CD4-positive, alpha-beta T cell (primary cell): ENCODE measurements around the gene NOL12. TPM values are rescaled to one million over a fixed set of nuclear protein-coding genes. Genes with fewer than 3 reads are reported as not detected.

Experiments
- ATAC-seq: fragments of 200-7000 bp; cut with Tn5 transposase; one replicate; pipeline ENCODE4 v1.10.0; 2022; ENCODE audit warnings: mild to moderate bottlenecking; ENCODE audit not compliant: poor library complexity
- CTCF ChIA-PET: fragments of 350-600 bp; sonication (Branson Sonifier 250); formaldehyde crosslinking; loops from one replicate; lab custom pipeline; 2021; ENCODE audit warnings: antibody characterized with exemption, inconsistent platforms; lab: Charles Lee
- POLR2A ChIA-PET: fragments of 350-600 bp; sonication (Branson Sonifier 250); formaldehyde crosslinking; loops from one replicate; lab custom pipeline; 2021; ENCODE audit warnings: antibody characterized with exemption, inconsistent platforms; lab: Charles Lee
- DNase-seq, 14 experiments: peaks; one replicate each; pipeline ENCODE4 v3.0.0-alpha.2; 2013 to 2020; ENCODE audit warnings: mixed read lengths in 2 of 14
- H3K27ac ChIP-seq, 2 donors: one replicate each; pipeline versions ENCODE4 v1.5.1 to v1.7.0; 2013; ENCODE audit warnings: low read length in 2 of 2, low read depth in 1 of 2, mild to moderate bottlenecking in 1 of 2
- H3K27me3 ChIP-seq, 2 experiments: 1 replicate in 1 of 2; 2 replicates in 1 of 2; pipeline versions ENCODE4 v1.6.1 to v1.7.0; 2013; ENCODE audit warnings: low read length in 2 of 2, control low read depth in 1 of 2, mild to moderate bottlenecking in 1 of 2, moderate library complexity in 1 of 2; ENCODE audit not compliant: insufficient read depth in 2 of 2, control insufficient read depth in 1 of 2
- H3K36me3 ChIP-seq: one replicate; pipeline ENCODE4 v1.6.1; 2013; ENCODE audit warnings: low read length, control low read depth; ENCODE audit not compliant: insufficient read depth
- H3K4me1 ChIP-seq: one replicate; pipeline ENCODE4 v1.6.1; 2013; ENCODE audit warnings: low read length, control low read depth; ENCODE audit not compliant: insufficient read depth
- H3K4me3 ChIP-seq: one replicate; pipeline ENCODE4 v1.5.1; 2013; ENCODE audit warnings: mild to moderate bottlenecking, low read length, moderate library complexity
- H3K9me3 ChIP-seq, 2 experiments: 1 replicate in 1 of 2; 2 replicates in 1 of 2; pipeline versions ENCODE4 v1.6.1 to v1.7.0; 2013; ENCODE audit warnings: low read length in 2 of 2, mild to moderate bottlenecking in 2 of 2, control low read depth in 1 of 2, moderate library complexity in 1 of 2; ENCODE audit not compliant: control insufficient read depth in 1 of 2, insufficient read depth in 1 of 2
- H3K27ac Mint-ChIP-seq: one replicate; pipeline ENCODE4 v1.8.0; 2020; ENCODE audit warnings: mixed read lengths
- H3K27me3 Mint-ChIP-seq: one replicate; pipeline ENCODE4 v1.8.0; 2021; ENCODE audit warnings: mixed read lengths
- H3K36me3 Mint-ChIP-seq: one replicate; pipeline ENCODE4 v1.8.0; 2021; ENCODE audit warnings: low read depth, mixed read lengths
- H3K4me1 Mint-ChIP-seq: one replicate; pipeline ENCODE4 v1.8.0; 2021; ENCODE audit warnings: low read depth, mixed read lengths
- H3K4me3 Mint-ChIP-seq: one replicate; pipeline ENCODE4 v1.8.0; 2020; ENCODE audit warnings: mild to moderate bottlenecking, mixed read lengths
- H3K9me3 Mint-ChIP-seq: one replicate; pipeline ENCODE4 v1.8.0; 2020; ENCODE audit warnings: mixed read lengths
- intact Hi-C, 2 experiments: fragments of 100-400 bp; cut with DNase I in 1 of 2; cut with micrococcal nuclease in 1 of 2; formaldehyde crosslinking; loops; one replicate each; pipeline versions ENCODE4 v1.15.1 to v1.9.0; 2023 to 2025; cut with DNase I, micrococcal nuclease
- total RNA-seq, 174 experiments: library from RNA in 2 of 174; stranded (reverse) in 2 of 174; gene quantifications; one replicate each; pipeline ENCODE4 v1.2.3 and lab custom pipeline; 2021 to 2026
- TF ChIP-seq, protein P1 (sequence below): fragments of 200-600 bp; IDR thresholded peaks from one replicate; pipeline ENCODE4 v1.8.0; 2022; ENCODE audit warnings: antibody characterized with exemption, mild to moderate bottlenecking

Gene NOL12
- total RNA-seq, 2 experiments from 2014 or later, result 24.3 to 26.2 TPM

DNA sequence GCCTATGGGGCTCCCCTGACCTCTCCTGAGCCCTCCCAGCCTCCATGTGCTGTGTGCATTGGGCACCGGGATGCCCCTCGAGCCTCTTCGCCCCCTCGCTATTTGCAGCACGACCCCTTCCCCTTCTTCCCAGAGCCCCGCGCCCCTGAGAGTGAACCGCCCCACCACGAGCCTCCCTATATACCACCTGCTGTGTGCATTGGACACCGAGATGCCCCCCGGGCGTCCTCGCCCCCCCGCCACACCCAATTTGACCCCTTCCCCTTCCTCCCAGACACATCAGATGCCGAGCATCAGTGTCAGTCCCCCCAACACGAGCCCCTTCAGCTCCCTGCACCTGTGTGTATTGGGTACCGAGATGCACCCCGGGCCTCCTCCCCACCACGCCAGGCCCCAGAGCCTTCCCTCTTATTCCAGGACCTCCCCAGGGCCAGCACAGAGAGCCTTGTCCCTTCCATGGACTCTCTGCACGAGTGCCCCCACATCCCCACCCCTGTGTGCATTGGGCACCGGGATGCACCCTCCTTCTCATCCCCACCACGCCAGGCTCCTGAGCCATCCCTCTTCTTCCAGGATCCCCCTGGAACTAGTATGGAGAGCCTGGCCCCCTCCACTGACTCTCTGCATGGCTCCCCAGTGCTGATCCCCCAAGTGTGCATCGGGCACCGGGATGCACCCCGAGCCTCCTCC, 39.6 kb downstream of the NOL12 start:
- Histone ChIP-seq H3K4me1 (no peaks in the 10 kb centered on the region), H3K36me3 (no peaks in the 10 kb centered on the region), H3K9me3 (no peaks in the 10 kb centered on the region), H3K27me3 (no peaks in the 10 kb centered on the region), H3K4me3 (no peak overlapping the region), H3K27ac (no peak overlapping the region)
- Mint-ChIP-seq H3K4me1 (no peaks in the 10 kb centered on the region), H3K4me3 (no peak overlapping the region), H3K9me3 (no peaks in the 10 kb centered on the region), H3K27ac (no peak overlapping the region), H3K36me3 (no peaks in the 10 kb centered on the region), H3K27me3 (no peaks in the 10 kb centered on the region)
- TF ChIP-seq, protein P1, sequence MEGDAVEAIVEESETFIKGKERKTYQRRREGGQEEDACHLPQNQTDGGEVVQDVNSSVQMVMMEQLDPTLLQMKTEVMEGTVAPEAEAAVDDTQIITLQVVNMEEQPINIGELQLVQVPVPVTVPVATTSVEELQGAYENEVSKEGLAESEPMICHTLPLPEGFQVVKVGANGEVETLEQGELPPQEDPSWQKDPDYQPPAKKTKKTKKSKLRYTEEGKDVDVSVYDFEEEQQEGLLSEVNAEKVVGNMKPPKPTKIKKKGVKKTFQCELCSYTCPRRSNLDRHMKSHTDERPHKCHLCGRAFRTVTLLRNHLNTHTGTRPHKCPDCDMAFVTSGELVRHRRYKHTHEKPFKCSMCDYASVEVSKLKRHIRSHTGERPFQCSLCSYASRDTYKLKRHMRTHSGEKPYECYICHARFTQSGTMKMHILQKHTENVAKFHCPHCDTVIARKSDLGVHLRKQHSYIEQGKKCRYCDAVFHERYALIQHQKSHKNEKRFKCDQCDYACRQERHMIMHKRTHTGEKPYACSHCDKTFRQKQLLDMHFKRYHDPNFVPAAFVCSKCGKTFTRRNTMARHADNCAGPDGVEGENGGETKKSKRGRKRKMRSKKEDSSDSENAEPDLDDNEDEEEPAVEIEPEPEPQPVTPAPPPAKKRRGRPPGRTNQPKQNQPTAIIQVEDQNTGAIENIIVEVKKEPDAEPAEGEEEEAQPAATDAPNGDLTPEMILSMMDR, result no peak
- ATAC-seq (no peak), DNase-seq (no peak)
- ChIA-PET POLR2A (no interaction called here), CTCF (no interaction called here)
- intact Hi-C loops, result no loop called here

DNA sequence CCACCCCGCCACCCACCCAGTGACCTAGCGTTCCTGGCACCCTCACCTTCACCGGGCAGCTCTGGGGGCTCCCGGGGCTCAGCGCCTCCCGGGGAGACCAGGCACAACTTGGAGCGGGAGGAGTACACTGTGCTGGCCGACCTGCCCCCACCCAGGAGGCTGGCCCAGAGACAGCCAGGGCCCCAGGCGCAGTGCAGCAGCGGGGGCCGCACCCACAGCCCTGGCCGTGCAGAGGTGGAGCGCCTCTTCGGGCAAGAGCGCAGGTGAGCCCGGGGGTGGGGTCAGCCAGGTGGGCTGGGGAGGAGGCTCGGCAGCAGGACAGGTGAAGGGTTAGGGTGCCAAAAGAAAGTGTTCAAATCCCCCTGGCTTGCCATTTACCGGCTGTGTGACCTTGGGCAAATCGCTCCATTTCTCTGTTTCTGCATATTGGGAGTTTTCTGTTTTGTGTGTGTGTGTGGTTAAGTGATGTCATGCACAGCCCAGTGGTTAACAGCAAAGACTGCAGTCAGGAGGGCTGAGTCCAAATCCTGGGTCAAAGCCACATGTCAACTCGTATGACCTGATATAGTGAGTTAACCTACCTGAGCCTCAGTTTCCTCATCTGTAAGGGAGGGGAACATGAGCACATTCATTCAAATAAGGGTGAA, 40.2 kb downstream of the NOL12 start:
- no peak for DNase-seq
- Mint-ChIP-seq H3K4me1 (no peaks in the 10 kb centered on the region), H3K36me3 (no peaks in the 10 kb centered on the region), H3K9me3 (no peaks in the 10 kb centered on the region), H3K4me3 (no peak overlapping the region), H3K27me3 (no peaks in the 10 kb centered on the region), H3K27ac (no peak overlapping the region)
- H3K36me3 ChIP-seq, result no peaks in the 10 kb centered on the region
- no peaks in the 10 kb centered on the region for H3K9me3 ChIP-seq
- no peak overlapping the region for H3K27ac ChIP-seq
- CTCF ChIA-PET, result no interaction called here
- H3K27me3 ChIP-seq, result no peaks in the 10 kb centered on the region
- H3K4me1 ChIP-seq, result no peaks in the 10 kb centered on the region
- H3K4me3 ChIP-seq, result no peak overlapping the region
- intact Hi-C loops, result no loop called here
- no peak for ATAC-seq
- POLR2A ChIA-PET, result no interaction called here
- TF ChIP-seq, protein P1, result no peak

DNA sequence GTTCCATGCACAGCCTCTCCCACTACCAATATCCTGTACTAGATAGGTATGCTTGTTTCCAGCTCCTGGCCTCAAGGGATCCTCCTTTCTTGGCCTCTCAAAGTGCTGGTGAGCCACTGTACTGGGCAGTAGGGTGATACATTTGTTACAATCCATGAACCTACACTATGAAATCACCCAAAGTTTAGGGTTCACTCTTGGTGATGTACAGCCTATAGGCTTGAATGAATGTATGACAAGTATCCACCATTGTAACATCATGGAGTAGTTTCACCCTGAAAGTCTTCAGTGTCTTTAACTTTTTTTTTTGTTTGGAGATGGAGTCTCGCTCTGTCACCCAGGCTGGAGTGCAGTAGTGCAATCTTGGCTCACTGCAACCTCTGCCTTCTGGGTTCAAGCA, 42.5 kb downstream of the NOL12 start:
- intact Hi-C loops, result no loop called here
- Mint-ChIP-seq H3K4me1 (no peaks in the 10 kb centered on the region), H3K36me3 (no peaks in the 10 kb centered on the region), H3K9me3 (no peaks in the 10 kb centered on the region), H3K4me3 (no peak overlapping the region), H3K27me3 (no peaks in the 10 kb centered on the region), H3K27ac (no peak overlapping the region)
- no peaks in the 10 kb centered on the region for H3K36me3 ChIP-seq
- no peak overlapping the region for H3K4me3 ChIP-seq
- no peaks in the 10 kb centered on the region for H3K9me3 ChIP-seq
- no peak overlapping the region for H3K27ac ChIP-seq
- TF ChIP-seq, protein P1, result no peak
- no peaks in the 10 kb centered on the region for H3K4me1 ChIP-seq
- DNase-seq (no peak), ATAC-seq (no peak)
- no peaks in the 10 kb centered on the region for H3K27me3 ChIP-seq
- CTCF ChIA-PET, result interaction anchor here (0.7 kb wide), 1 partner anchor 17 kb away, joined by 3 read pairs; no protein-coding TSS in a partner anchor
- POLR2A ChIA-PET, result no interaction called here
